ENCODE measurements around the gene SORBS2.

Gene SORBS2

GRCh38 chr4:185839194-185839712 is 27.3 kb upstream of the SORBS2 start:
- H3K27ac ChIP-seq: no peak overlapping the region
- H3K9ac ChIP-seq: no peak overlapping the region
- TF ChIP-seq CTCF (conservative IDR thresholded peaks at IDR 0.05; ENCODE audit: low read depth, low read length): no peak
- no peak overlapping the region for H3K4me2 ChIP-seq
- H3K4me3 ChIP-seq (IDR thresholded peaks at IDR 0.05; ENCODE audit: insufficient read depth, low read depth, low read length): no peak overlapping the region
- H3K79me2 ChIP-seq (ENCODE audit: insufficient read depth, low read depth): no peaks in the 10 kb centered on the region
- H3K27me3 ChIP-seq (ENCODE audit: insufficient read depth, low read depth): no peaks in the 10 kb centered on the region
- no peak overlapping the region for H2AFZ ChIP-seq (ENCODE audit: low read depth)
- H4K20me1 ChIP-seq (ENCODE audit: insufficient read depth): no peaks in the 10 kb centered on the region
- no peaks in the 10 kb centered on the region for H3K4me1 ChIP-seq (ENCODE audit: low read depth, poor library complexity, severe bottlenecking)
- no peaks in the 10 kb centered on the region for H3K36me3 ChIP-seq (ENCODE audit: insufficient read depth)

- H3K4me3 ChIP-seq (IDR thresholded peaks at IDR 0.05; ENCODE audit: insufficient read depth, low read depth, low read length): no peak overlapping the region
- no peaks in the 10 kb centered on the region for H3K36me3 ChIP-seq (ENCODE audit: insufficient read depth)
- H4K20me1 ChIP-seq (ENCODE audit: insufficient read depth): no peaks in the 10 kb centered on the region
- TF ChIP-seq CTCF (conservative IDR thresholded peaks at IDR 0.05; ENCODE audit: low read depth, low read length): no peak
- no peak overlapping the region for H3K27ac ChIP-seq
- H3K9ac ChIP-seq: no peak overlapping the region
- no peaks in the 10 kb centered on the region for H3K79me2 ChIP-seq (ENCODE audit: insufficient read depth, low read depth)
- H3K27me3 ChIP-seq (ENCODE audit: insufficient read depth, low read depth): no peaks in the 10 kb centered on the region
- no peak overlapping the region for H3K4me2 ChIP-seq
- H3K4me1 ChIP-seq (ENCODE audit: low read depth, poor library complexity, severe bottlenecking): no peaks in the 10 kb centered on the region
- H2AFZ ChIP-seq (ENCODE audit: low read depth): no peak overlapping the region
These were observed 26.7 kb upstream of the SORBS2 start for GRCh38 chr4:185838514-185839193.

- no peaks in the 10 kb centered on the region for H3K4me1 ChIP-seq (ENCODE audit: low read depth, poor library complexity, severe bottlenecking)
- no peak overlapping the region for H3K27ac ChIP-seq
- no peaks in the 10 kb centered on the region for H3K27me3 ChIP-seq (ENCODE audit: insufficient read depth, low read depth)
- no peak for TF ChIP-seq CTCF (conservative IDR thresholded peaks at IDR 0.05; ENCODE audit: low read depth, low read length)
- H3K79me2 ChIP-seq (ENCODE audit: insufficient read depth, low read depth): no peaks in the 10 kb centered on the region
- H3K4me2 ChIP-seq: no peak overlapping the region
- no peaks in the 10 kb centered on the region for H3K36me3 ChIP-seq (ENCODE audit: insufficient read depth)
- H3K9ac ChIP-seq: no peak overlapping the region
- H2AFZ ChIP-seq (ENCODE audit: low read depth): no peak overlapping the region
- no peaks in the 10 kb centered on the region for H4K20me1 ChIP-seq (ENCODE audit: insufficient read depth)
- H3K4me3 ChIP-seq (IDR thresholded peaks at IDR 0.05; ENCODE audit: insufficient read depth, low read depth, low read length): no peak overlapping the region
These were observed 26.1 kb upstream of the SORBS2 start for GRCh38 chr4:185838104-185838452.

GRCh38 chr4:185837415-185838103 is 25.6 kb upstream of the SORBS2 start:
- H3K4me1 ChIP-seq (ENCODE audit: low read depth, poor library complexity, severe bottlenecking): no peaks in the 10 kb centered on the region
- no peaks in the 10 kb centered on the region for H3K36me3 ChIP-seq (ENCODE audit: insufficient read depth)
- TF ChIP-seq CTCF (conservative IDR thresholded peaks at IDR 0.05; ENCODE audit: low read depth, low read length): no peak
- no peak overlapping the region for H3K4me2 ChIP-seq
- no peak overlapping the region for H3K9ac ChIP-seq
- no peaks in the 10 kb centered on the region for H3K79me2 ChIP-seq (ENCODE audit: insufficient read depth, low read depth)
- no peak overlapping the region for H3K4me3 ChIP-seq (IDR thresholded peaks at IDR 0.05; ENCODE audit: insufficient read depth, low read depth, low read length)
- no peak overlapping the region for H2AFZ ChIP-seq (ENCODE audit: low read depth)
- no peaks in the 10 kb centered on the region for H4K20me1 ChIP-seq (ENCODE audit: insufficient read depth)
- no peak overlapping the region for H3K27ac ChIP-seq
- H3K27me3 ChIP-seq (ENCODE audit: insufficient read depth, low read depth): no peaks in the 10 kb centered on the region

Measured in KMS-11 (cell line).